ENCODE measurements around the gene ZBTB49. TPM values are rescaled to one million over a fixed set of nuclear protein-coding genes. Genes with fewer than 3 reads are reported as not detected.

ZBTB49 gene
- total RNA-seq, 2 donors from 2014 or later: 3.0 to 6.1 TPM

GRCh38 chr4:4271912-4272311 is 18.1 kb upstream of the ZBTB49 start:
- intact Hi-C loops (cut with DNase I): no loop called here
- DNase-seq: peak; percentile 25
- peak in 1 of 2 donors; percentile 27 for ATAC-seq

DNA sequence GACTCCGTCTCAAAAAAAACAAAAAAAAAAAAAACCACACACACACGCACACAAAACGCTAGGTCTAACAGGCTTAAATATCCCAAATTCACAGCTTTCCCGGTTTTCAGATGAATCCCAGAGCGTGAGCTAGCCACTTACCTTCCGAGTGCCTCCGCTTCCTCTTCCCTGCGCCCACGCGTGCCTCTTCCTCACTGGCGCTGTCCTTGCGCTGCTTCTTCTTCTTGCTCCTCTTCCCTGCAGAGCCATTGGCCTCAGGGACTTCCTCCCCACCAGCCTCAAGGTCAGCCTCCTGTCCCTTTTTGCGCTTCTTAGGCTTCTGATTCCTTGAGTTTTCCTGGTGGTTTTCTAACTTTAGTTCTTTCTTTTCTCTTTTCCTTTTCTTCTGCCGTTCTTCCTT is 15.8 kb upstream of the ZBTB49 start:
- no peak for DNase-seq
- ATAC-seq: no peak
- intact Hi-C loops (cut with DNase I): no loop called here

DNA sequence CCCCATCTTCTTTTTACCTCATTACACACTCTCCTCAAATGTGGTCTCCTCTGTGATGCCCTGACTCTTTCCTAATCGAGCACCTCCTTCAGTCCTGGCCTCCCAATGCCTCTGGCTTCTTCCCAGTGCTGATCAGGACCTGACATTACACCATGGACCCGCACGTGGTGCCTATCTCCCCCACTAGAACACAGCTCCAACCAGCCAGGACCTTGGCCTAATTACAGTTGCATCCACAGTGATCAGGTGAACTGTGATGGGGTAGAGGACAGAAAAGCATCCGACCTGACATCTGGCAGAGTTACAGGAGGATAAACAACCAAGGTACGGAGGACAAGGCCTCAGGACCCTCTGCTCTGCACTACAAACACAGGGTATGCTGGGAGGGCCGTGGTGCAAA is 12.5 kb upstream of the ZBTB49 start:
- intact Hi-C loops (cut with DNase I): no loop called here
- no peak for DNase-seq
- no peak for ATAC-seq

DNA sequence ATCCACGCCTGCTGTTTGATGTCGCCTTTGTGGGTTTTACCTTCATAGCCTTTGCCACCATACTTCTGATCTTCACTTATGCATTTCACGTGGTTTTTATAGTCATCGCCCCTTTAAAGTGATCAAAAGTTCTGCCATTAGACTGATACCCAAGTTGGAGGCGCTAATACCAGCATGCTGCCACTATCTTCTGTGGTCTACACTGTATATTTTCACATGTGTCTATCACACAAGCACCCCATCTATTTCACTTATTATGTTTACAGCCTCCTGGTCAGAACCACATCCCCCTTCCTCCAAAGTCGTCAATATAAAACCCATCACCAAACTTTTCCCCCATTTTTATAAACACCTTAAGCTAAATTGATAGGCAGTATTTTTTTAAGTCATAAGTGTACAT is 8.3 kb upstream of the ZBTB49 start:
- ATAC-seq (no peak), DNase-seq (no peak)
- intact Hi-C loops (cut with DNase I): no loop called here

DNA sequence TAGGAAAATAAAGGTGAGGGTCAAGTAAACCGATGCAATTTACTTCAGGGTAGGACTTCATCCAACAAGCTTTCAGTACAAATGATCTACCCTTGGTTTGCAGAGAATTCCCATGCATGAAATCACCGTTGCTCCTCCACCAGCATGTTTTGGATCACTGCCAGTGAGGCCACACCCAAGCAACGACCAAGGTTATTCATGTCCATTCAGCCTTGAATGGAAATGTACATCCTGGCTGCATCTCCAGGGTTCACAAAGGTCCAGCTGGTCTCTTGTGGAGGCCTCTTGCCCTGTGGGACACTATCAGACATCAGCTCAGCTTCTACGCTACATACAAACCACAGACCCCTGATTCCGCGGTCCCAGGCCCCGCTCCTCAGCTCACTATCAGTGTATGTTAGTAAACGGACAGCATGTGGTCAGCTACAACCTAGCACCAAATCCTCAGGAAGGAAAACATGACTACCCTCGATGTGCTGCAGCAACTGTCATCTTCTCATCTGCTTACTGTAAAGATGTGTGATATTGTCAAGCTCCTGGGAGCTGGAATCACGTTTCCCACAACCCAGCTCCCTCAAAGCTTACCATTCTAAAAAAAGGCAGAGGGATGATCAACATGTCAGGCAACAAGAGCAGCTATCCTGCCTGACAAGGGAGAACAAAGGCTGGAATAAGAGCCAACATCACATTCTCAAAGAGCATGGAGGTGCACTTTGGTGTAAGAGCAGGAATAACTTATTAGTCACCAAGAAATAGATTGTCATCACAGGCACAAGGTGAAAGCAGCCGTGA is 5.0 kb upstream of the ZBTB49 start:
- intact Hi-C loops (cut with DNase I): no loop called here
- ATAC-seq (peak in 1 of 2 donors; percentile 39), DNase-seq (peak; percentile 52)

DNA sequence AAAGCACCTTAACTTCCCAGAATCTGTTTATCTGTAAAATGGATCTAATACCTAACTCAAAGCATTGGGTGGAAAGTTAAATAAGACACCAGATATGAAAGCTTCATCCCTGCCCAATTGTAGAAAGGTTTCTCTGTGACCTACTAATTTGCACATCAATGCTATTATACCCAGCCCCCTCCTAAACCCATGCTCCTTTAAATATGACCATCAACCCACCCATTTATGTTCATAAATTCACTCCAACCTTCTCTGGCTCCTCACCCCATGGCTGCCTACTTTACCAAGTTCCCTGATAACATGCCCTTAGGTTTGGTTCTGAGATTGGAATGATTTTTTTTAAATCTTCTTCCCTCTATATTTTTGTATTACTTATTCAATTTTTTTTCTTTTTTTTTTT is 2.0 kb upstream of the ZBTB49 start:
- ATAC-seq (no peak), DNase-seq (no peak)
- intact Hi-C loops (cut with DNase I): no loop called here

DNA sequence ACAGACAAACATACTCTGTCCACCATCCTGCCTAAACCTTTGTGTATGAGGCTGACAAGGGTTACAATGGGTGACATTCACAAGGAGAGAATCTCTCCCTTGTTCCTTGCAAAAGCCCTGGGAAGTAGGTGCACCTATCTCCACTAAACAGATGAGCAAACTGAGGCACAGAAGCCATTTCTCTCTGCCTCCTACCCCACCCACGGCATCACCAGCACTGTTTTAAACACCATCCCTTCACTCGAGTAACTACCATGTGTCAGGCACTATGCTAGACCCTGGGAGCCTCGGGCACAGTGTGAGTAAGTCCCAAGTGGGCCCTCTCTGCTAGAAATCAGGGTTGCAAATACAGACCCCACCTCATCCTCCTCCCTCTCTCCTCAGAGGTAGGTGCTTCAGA is 996 bp upstream of the ZBTB49 start:
- ATAC-seq (no peak), DNase-seq (no peak)
- intact Hi-C loops (cut with DNase I): no loop called here

DNA sequence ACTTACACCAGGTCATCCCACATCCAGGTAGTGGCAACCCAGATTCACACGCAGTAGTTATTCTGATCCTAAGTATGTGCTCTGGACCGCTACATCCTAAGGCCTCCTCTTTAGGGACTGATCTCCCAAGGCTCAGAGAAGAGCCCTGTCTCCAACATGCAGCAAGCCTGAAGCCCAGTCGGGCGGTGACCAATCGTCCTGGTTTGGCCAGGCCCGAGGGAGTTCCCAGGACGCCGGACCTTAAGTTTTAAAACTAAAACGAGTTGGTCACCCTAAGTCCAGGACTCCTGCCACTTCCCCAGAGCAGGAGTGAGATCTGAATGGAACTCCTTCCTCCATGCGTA is 482 bp upstream of the ZBTB49 start:
- ATAC-seq (peak in 1 of 2 donors; percentile 3), DNase-seq (peak; percentile 32)
- intact Hi-C loops (cut with DNase I): no loop called here

DNA sequence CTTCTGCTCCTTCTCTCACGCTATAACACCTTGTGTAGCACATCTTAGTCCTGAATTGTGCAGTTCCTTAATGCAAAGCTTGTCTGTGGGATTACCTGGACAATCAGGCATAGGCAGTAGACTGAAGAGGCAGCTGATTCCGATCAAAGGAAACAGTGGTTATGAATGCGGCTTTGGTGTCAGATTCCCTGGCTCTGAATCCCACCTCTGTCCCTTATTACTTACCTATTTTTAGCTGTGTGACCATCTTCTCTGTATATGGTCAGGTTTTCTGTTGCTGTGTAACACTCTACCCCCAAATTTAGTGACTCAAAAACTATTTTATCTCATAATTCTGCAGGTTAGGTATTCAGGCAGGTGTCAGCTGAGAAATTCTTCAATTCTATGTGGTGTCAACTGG is 3.2 kb downstream of the ZBTB49 start:
- DNase-seq (no peak), ATAC-seq (no peak)
- intact Hi-C loops (cut with DNase I): no loop called here

- no peak for DNase-seq
- intact Hi-C loops (cut with DNase I): no loop called here
- no peak for ATAC-seq
These were observed 6.3 kb downstream of the ZBTB49 start for GRCh38 chr4:4296283-4296846.

DNA sequence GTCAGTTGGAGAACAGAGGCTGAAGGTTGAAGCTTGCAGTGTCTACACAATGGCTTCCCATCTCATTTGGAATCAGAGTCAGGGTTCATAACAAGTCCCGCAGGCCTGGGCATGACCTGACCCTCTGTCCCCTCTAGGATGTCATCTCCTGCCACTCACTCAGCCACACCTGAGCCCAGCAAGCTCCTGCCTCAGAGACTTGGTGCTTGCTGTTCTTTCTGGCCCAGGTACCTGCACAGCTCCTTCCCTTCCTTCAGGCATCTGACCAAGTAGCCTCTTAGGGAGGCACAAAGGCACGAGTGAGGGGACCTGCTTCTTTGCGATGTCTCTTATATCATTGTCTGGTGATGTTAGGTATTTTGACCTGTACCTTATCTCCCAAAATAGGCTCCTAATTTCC is 9.0 kb downstream of the ZBTB49 start:
- intact Hi-C loops (cut with DNase I): no loop called here
- no peak for ATAC-seq

DNA sequence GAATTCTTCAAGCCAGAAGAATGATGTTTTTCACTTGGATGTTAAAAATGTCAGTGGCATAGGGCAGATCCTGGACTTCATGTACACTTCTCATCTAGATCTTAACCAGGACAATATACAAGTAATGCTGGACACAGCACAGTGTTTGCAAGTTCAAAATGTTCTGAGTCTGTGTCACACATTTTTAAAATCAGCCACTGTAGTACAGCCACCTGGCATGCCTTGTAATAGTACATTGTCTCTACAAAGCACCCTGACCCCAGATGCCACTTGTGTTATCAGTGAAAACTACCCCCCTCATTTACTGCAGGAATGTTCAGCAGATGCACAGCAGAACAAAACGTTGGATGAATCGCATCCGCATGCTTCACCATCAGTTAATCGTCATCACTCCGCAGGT is 11.9 kb downstream of the ZBTB49 start:
- intact Hi-C loops (cut with DNase I): no loop called here
- no peak for DNase-seq
- no peak for ATAC-seq

More for the DNA sequence above, 9.0 kb downstream of the ZBTB49 start:
- no peak for DNase-seq

- DNase-seq (no peak), ATAC-seq (peak in 1 of 2 donors; percentile 26)
- intact Hi-C loops (cut with DNase I): no loop called here
These were observed 12.4 kb downstream of the ZBTB49 start for GRCh38 chr4:4302416-4302815.

DNA sequence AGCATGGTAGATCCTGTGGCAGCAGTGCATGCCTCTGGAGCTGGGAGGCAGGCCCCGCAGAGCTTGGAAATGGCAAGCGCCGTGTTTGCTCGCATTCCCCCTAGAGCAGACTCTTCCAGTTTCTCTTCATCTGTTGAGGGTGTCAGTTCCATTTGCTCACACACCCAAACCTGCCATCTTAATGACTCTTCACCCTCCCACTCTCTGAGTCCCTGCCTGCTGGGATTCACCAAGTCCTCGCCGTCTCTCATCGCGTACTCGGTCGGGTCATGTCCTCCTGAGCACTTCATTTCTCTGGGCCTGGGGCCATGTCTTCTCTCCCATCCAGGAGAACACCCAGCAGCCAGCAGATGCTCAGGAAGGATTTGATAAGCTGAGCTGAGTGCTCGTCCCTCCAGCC is 16.9 kb downstream of the ZBTB49 start:
- ATAC-seq: no peak
- intact Hi-C loops (cut with DNase I): no loop called here
- DNase-seq: no peak

DNA sequence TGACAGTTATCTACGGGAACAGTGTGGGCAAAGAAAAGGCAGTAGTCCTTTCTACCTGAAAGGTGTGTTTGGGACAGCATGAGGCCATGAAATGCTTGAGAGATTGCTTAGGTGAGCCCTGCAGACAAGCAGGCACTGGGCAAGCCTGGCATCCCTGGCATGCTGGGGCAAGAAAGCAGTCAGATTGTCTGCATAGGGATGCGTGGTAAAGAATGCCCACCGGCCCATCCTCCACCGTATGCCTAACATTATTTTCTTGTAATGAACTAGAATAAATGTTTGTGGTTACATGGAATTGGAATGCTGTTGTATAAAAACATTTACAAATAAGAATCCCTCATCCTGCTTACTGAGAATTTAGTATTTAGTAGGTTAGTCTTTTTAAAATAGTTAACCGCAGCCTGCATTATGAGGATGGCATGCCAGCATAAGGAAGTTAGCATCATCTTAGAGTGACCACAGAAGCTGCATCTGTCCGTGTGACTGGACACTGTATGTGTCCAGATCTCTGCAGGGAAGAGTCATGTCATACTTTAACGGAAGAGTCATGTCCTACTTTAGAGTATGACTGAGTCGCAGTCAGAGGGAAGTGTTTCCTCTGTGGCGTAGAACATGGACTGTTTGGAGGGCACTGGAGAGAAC is 18.9 kb downstream of the ZBTB49 start:
- no peak for DNase-seq
- intact Hi-C loops (cut with DNase I): no loop called here
- ATAC-seq: peak; percentile 82 to 89

DNA sequence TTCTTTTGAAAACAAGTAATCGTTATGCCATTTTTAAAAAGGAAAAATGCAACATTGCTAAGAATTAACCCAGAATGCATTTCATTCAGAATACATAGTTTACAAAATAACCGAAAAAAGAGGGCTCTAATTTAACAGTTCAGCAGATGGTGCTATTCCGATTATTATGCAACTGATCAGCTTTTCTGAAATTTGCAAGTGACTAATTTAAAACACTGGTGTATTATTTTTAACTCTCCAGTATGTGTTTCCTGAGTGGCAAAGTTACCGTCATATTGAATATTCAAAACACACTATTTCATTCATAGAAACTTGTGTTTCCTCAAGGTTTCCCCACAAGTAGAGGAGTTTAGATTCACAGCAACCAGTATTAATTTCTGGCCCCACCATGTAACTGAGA is 21.1 kb downstream of the ZBTB49 start:
- ATAC-seq (no peak), DNase-seq (no peak)
- intact Hi-C loops (cut with DNase I): no loop called here

DNA sequence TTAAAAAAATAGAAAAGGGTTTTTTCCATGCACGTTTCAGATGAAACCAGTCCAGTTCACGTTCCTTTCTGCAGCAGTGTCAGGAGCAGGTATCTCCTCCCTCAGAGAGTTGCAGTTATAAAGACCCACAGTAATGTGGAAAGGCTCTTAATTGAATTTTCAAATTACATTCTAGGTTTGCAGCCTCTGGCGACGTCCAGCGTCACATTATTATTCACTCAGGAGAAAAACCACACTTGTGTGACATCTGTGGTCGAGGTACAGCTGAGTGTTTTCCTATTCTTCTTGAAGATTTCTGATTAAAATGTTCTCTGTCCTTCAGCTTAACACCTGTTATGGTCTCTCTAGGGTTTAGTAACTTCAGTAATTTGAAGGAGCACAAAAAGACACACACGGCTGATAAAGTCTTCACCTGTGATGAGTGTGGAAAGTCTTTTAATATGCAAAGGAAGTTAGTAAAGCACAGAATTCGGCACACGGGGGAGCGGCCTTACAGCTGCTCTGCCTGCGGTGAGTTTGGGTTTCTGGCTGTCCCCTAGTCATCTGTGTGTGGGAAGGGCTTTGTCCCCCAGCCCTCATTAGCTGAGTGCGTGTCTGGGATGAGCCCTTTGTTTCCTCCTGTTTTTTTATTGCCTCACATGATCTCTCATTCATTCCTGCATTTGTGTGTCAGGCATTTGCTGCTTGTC is 25.6 kb downstream of the ZBTB49 start:
- DNase-seq (no peak), ATAC-seq (no peak)
- intact Hi-C loops (cut with DNase I): no loop called here

DNA sequence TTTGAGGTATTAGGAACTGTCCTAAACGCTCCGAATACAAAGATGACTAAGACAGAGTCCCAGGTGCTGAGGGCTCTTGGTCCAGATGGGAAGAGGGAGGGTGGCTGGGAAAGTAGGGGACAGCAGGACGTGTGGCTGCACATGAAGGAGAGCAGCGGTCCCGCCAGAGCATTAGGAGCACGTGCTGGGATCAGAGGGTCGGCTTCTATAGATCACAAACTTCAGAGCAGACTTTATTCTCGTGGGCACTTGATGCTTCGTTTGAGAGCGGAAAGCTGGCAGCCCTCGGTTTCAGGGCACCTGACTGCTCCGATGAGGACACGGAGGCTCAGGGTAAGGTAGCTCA is 26.1 kb downstream of the ZBTB49 start:
- intact Hi-C loops (cut with DNase I): no loop called here
- ATAC-seq: no peak
- DNase-seq: no peak

- DNase-seq (no peak), ATAC-seq (no peak)
- intact Hi-C loops (cut with DNase I): no loop called here
These were observed 27.6 kb downstream of the ZBTB49 start for GRCh38 chr4:4317496-4318232.

GRCh38 chr4:4320528-4320927 is 30.5 kb downstream of the ZBTB49 start:
- intact Hi-C loops (cut with DNase I): no loop called here
- DNase-seq (no peak), ATAC-seq (no peak)
